Gastrocnemius medialis (tissue), 4 donors: ENCODE measurements around the gene VWC2.

ENCODE experiments used
- CTCF ChIP-seq, 5 experiments: fragments of 450-650 bp in 3 of 5; fragments of 200-600 bp in 2 of 5; sonication (generic) in 2 of 5; IDR thresholded peaks in 4 of 5; conservative IDR thresholded peaks in 1 of 5; 1 replicate in 4 of 5; 2 replicates in 1 of 5; pipeline ENCODE4 v1.5.1; 2016 to 2019; ENCODE audit warnings: antibody characterized with exemption in 5 of 5, mild to moderate bottlenecking in 3 of 5, moderate library complexity in 3 of 5
- POLR2A ChIP-seq, 2 donors: fragments of 450-650 bp; IDR thresholded peaks; one replicate each; pipeline ENCODE4 v1.6.1; 2017; ENCODE audit warnings: antibody characterized with exemption in 2 of 2, mild to moderate bottlenecking in 2 of 2, moderate library complexity in 2 of 2

GRCh38 chr7:49848211-49848841, 74.9 kb downstream of the VWC2 start:
- TF ChIP-seq POLR2A (IDR thresholded peaks at IDR 0.05) (no peak), CTCF (IDR thresholded peaks at IDR 0.05 in 4 of 5, conservative IDR thresholded peaks at IDR 0.05 in 1 of 5) (no peak)
